Measurements from ENCODE around the gene NHLRC2.

NHLRC2 gene

GRCh38 chr10:113856563-113856962 is 2.1 kb downstream of the NHLRC2 start:
- Histone ChIP-seq H3K27ac (no peak overlapping the region), H3K27me3 (replicated peaks) (no peaks in the 10 kb centered on the region), H3K36me3 (replicated peaks) (peaks cover 2% of the 10 kb centered on the region), H3K4me3 (ENCODE audit: low read depth, low read length) (no peak overlapping the region)
- DNase-seq: no peak
- in situ Hi-C loops (cut with HindIII; ENCODE audit: low pct_ligation_motif_present, low sequenced_read_pairs): no loop called here
- TF ChIP-seq CTCF (IDR thresholded peaks at IDR 0.05; ENCODE audit: low read depth, low read length, missing control alignments): no peak

- no peak overlapping the region for H3K4me3 ChIP-seq (ENCODE audit: low read depth, low read length)
- in situ Hi-C loops (cut with HindIII; ENCODE audit: low pct_ligation_motif_present, low sequenced_read_pairs): no loop called here
- TF ChIP-seq CTCF (IDR thresholded peaks at IDR 0.05; ENCODE audit: low read depth, low read length, missing control alignments): no peak
- H3K27me3 ChIP-seq (replicated peaks): no peaks in the 10 kb centered on the region
- DNase-seq: no peak
- peaks cover 2% of the 10 kb centered on the region for H3K36me3 ChIP-seq (replicated peaks)
- H3K27ac ChIP-seq: no peak overlapping the region
Measured at GRCh38 chr10:113857210-113857609, 2.7 kb downstream of the NHLRC2 start.

DNA sequence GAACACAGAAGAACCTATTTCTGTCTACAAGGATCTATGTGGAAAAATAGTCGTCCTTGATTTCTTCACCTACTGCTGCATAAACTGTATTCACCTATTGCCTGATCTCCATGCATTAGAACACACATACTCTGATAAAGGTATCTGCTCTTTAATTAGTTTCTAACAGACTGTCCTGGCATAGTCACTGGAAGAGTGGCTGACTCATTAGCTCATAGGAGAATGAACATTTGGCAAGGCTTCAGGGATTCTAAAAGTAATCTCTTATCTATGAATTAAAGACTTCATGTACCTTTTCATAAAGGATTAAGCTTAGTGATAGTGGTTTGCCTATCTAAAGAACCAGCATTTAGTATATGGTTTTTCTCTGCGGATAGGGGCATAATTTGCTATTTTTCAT is 4.1 kb downstream of the NHLRC2 start:
- no peak overlapping the region for H3K27ac ChIP-seq
- no peak overlapping the region for H3K4me3 ChIP-seq (ENCODE audit: low read depth, low read length)
- H3K27me3 ChIP-seq (replicated peaks): no peaks in the 10 kb centered on the region
- no peak for DNase-seq
- peaks cover 2% of the 10 kb centered on the region for H3K36me3 ChIP-seq (replicated peaks)
- in situ Hi-C loops (cut with HindIII; ENCODE audit: low pct_ligation_motif_present, low sequenced_read_pairs): no loop called here
- no peak for TF ChIP-seq CTCF (IDR thresholded peaks at IDR 0.05; ENCODE audit: low read depth, low read length, missing control alignments)

GRCh38 chr10:113859261-113859660 is 4.8 kb downstream of the NHLRC2 start:
- in situ Hi-C loops (cut with HindIII; ENCODE audit: low pct_ligation_motif_present, low sequenced_read_pairs): no loop called here
- TF ChIP-seq CTCF (IDR thresholded peaks at IDR 0.05; ENCODE audit: low read depth, low read length, missing control alignments): no peak
- Histone ChIP-seq H3K27me3 (replicated peaks) (no peaks in the 10 kb centered on the region), H3K27ac (no peak overlapping the region), H3K4me3 (ENCODE audit: low read depth, low read length) (no peak overlapping the region), H3K36me3 (replicated peaks) (peaks cover 2% of the 10 kb centered on the region)
- no peak for DNase-seq

DNA sequence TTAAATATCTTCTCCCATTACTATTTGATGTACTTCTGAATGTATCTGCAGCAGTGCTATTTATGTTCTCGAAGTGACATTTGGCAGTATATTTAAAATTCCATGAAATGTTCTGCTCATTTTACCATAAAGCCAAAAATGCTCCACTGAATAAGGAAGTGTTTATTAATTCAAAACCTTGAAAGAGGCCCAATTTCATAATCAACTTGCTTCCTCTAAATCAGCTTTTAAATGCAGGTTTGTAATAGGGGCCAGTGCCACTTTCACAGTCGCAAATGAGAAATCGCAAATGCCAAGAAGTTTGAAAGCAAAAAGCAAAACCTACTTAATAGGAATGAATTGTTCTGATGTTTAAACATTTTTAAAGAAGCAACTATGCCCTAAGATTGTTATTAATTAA is 11.4 kb downstream of the NHLRC2 start:
- H3K27ac ChIP-seq: no peak overlapping the region

More for the DNA sequence above, 11.4 kb downstream of the NHLRC2 start:
- DNase-seq: no peak
- Histone ChIP-seq H3K4me3 (ENCODE audit: low read depth, low read length) (no peak overlapping the region), H3K36me3 (replicated peaks) (peaks cover 2% of the 10 kb centered on the region), H3K27me3 (replicated peaks) (no peaks in the 10 kb centered on the region)
- TF ChIP-seq CTCF (IDR thresholded peaks at IDR 0.05; ENCODE audit: low read depth, low read length, missing control alignments): no peak
- in situ Hi-C loops (cut with HindIII; ENCODE audit: low pct_ligation_motif_present, low sequenced_read_pairs): no loop called here

All from brain microvascular endothelial cell (primary cell).